PC-3 (cell line): ENCODE results near the gene GATA6. TPM values are rescaled to one million over a fixed set of nuclear protein-coding genes. Genes with fewer than 3 reads are reported as not detected.

Experiments
- ATAC-seq: fragments of 200-7000 bp; cut with Tn5 transposase; 2 replicates; pipeline ENCODE4 v1.9.1; 2020; ENCODE audit warnings: mild to moderate bottlenecking, moderate library complexity
- BruUV-seq: library from RNA; stranded (reverse); fragments of 400-500 nt; replicated peaks from 2 replicates; lab custom pipeline; 2021; lab: Mats Ljungman, UMichigan
- CTCF ChIA-PET: fragments of 300-600 bp; sonication (Branson Sonifier 250); formaldehyde crosslinking; loops from one replicate; lab custom pipeline; 2022; ENCODE audit warnings: antibody characterized with exemption; lab: Charles Lee
- POLR2A ChIA-PET: fragments of 300-600 bp; sonication (Branson Sonifier 250); formaldehyde crosslinking; loops from one replicate; lab custom pipeline; 2022; ENCODE audit warnings: antibody characterized with exemption; ENCODE audit not compliant: unreplicated experiment; lab: Charles Lee
- DNase-seq: peaks from one replicate; pipeline ENCODE4 v3.0.0-alpha.2; 2015
- H2AFZ ChIP-seq: fragments of 300-600 bp; sonication (generic); 2 replicates; pipeline ENCODE4 v1.6.0; 2016; ENCODE audit warnings: antibody characterized with exemption, low read length
- H3F3A ChIP-seq: fragments of 300-600 bp; sonication (generic); one replicate; pipeline ENCODE4 v1.6.0; 2017; ENCODE audit warnings: antibody characterized with exemption, low read length, control low read depth, mild to moderate bottlenecking; ENCODE audit not compliant: unreplicated experiment
- H3K27ac ChIP-seq: fragments of 300-600 bp; sonication (generic); 2 replicates; pipeline ENCODE4 v1.5.1; 2016; ENCODE audit warnings: mild to moderate bottlenecking, low read length
- H3K27me3 ChIP-seq: fragments of 300-600 bp; sonication (generic); 2 replicates; pipeline ENCODE4 v1.6.1; 2016; ENCODE audit warnings: low read length, mixed read lengths
- H3K36me3 ChIP-seq: fragments of 300-600 bp; sonication (generic); 2 replicates; pipeline ENCODE4 v1.6.1; 2016; ENCODE audit warnings: low read depth, mixed run types, low read length, mixed read lengths
- H3K4me1 ChIP-seq: fragments of 300-600 bp; sonication (generic); 2 replicates; pipeline ENCODE4 v1.5.1; 2016; ENCODE audit warnings: low read length; ENCODE audit not compliant: insufficient read depth
- H3K4me2 ChIP-seq: fragments of 300-600 bp; sonication (generic); 2 replicates; pipeline ENCODE4 v1.6.0; 2016; ENCODE audit warnings: low read length
- H3K4me3 ChIP-seq: fragments of 300-600 bp; sonication (generic); 2 replicates; pipeline ENCODE4 v1.5.1; 2016; ENCODE audit warnings: mild to moderate bottlenecking, low read length, mixed read lengths
- H3K79me2 ChIP-seq: fragments of 300-600 bp; sonication (generic); 2 replicates; pipeline ENCODE4 v1.6.1; 2017; ENCODE audit warnings: low read length, mixed read lengths
- H3K9ac ChIP-seq: fragments of 300-600 bp; sonication (generic); 2 replicates; pipeline ENCODE4 v1.6.0; 2016; ENCODE audit warnings: mild to moderate bottlenecking, low read length
- H3K9me2 ChIP-seq: fragments of 300-600 bp; sonication (generic); replicated peaks from 2 replicates; pipeline ENCODE4 v1.6.1; 2016; ENCODE audit warnings: mixed run types, low read length, mixed read lengths
- H3K9me3 ChIP-seq: fragments of 300-600 bp; sonication (generic); 2 replicates; pipeline ENCODE4 v1.6.1; 2016; ENCODE audit warnings: low read length, mixed read lengths
- H4K20me1 ChIP-seq: fragments of 300-600 bp; sonication (generic); 2 replicates; pipeline ENCODE4 v1.6.1; 2016; ENCODE audit warnings: low read length, mixed read lengths
- EZH2 ChIP-seq: fragments of 300-600 bp; sonication (generic); IDR thresholded peaks from one replicate; pipeline ENCODE4 v1.6.1; 2017; ENCODE audit warnings: antibody characterized with exemption, mild to moderate bottlenecking, low read length; ENCODE audit not compliant: unreplicated experiment
- EZH2phosphoT487 ChIP-seq: fragments of 300-600 bp; sonication (generic); IDR thresholded peaks from 2 replicates; pipeline ENCODE4 v1.6.1; 2018; ENCODE audit warnings: mild to moderate bottlenecking, antibody characterized with exemption, low read length, borderline replicate concordance
- intact Hi-C: fragments of 100-400 bp; cut with micrococcal nuclease; formaldehyde crosslinking; loops from 2 replicates; pipeline ENCODE4 v1.9.0; 2023
- total RNA-seq: library from RNA; depleted of rRNA; stranded (reverse); fragments of >200 nt; gene quantifications from 2 replicates; pipeline ENCODE4 v1.2.3, GENCODE V29; 2014
- TF ChIP-seq, protein P1 (sequence below): fragments of 300-600 bp; sonication (generic); conservative IDR thresholded peaks from 2 replicates; pipeline ENCODE4 v1.5.1; 2017; ENCODE audit warnings: antibody characterized with exemption, low read depth, mild to moderate bottlenecking, low read length

The GATA6 gene
- total RNA-seq, 1 experiment from 2014 or later = 19.4 TPM

DNA sequence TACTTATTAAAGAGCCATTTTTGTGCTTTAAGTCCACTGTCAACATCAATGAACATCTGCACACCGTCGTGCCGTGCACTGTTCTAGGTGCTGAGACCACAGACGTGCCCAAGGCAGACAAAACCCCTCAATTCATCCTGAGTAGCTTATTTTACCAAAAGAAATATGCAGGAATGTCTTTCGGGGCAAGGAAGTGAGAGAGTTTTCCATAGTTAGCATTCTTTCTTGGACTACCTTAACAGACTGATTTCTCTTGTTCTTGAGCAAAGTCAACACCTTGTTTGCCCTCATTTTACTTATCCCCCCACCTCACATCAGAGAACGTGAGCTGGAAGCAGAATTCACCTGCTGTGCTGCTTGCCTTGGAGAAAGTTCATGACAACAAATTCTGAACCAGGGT lies 69.3 kb downstream of the GATA6 start:
- Histone ChIP-seq H3K27me3 (no peaks in the 10 kb centered on the region), H3K9me3 (no peaks in the 10 kb centered on the region), H3K4me1 (0 out of 2 replicates have a peak, but pooled peaks cover under 1% of the 10 kb centered on the region), H3K36me3 (no peaks in the 10 kb centered on the region), H3F3A (no peaks in the 10 kb centered on the region), H2AFZ (no peak overlapping the region), H4K20me1 (no peaks in the 10 kb centered on the region), H3K4me2 (no peak overlapping the region), H3K9ac (no peak overlapping the region), H3K79me2 (no peaks in the 10 kb centered on the region), H3K4me3 (no peak overlapping the region), H3K9me2 (no peaks in the 10 kb centered on the region), H3K27ac (no peak overlapping the region)
- BruUV-seq = no TSS peak
- no peak for ATAC-seq
- intact Hi-C loops = no loop called here
- no peak for TF ChIP-seq EZH2phosphoT487
- TF ChIP-seq, protein P1, sequence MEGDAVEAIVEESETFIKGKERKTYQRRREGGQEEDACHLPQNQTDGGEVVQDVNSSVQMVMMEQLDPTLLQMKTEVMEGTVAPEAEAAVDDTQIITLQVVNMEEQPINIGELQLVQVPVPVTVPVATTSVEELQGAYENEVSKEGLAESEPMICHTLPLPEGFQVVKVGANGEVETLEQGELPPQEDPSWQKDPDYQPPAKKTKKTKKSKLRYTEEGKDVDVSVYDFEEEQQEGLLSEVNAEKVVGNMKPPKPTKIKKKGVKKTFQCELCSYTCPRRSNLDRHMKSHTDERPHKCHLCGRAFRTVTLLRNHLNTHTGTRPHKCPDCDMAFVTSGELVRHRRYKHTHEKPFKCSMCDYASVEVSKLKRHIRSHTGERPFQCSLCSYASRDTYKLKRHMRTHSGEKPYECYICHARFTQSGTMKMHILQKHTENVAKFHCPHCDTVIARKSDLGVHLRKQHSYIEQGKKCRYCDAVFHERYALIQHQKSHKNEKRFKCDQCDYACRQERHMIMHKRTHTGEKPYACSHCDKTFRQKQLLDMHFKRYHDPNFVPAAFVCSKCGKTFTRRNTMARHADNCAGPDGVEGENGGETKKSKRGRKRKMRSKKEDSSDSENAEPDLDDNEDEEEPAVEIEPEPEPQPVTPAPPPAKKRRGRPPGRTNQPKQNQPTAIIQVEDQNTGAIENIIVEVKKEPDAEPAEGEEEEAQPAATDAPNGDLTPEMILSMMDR = no peak
- no peak for DNase-seq
- CTCF ChIA-PET = no interaction called here
- POLR2A ChIA-PET = no interaction called here

- H3K27me3 ChIP-seq = no peaks in the 10 kb centered on the region
- intact Hi-C loops = no loop called here
Measured at GRCh38 chr18:22241921-22242361, 72.6 kb downstream of the GATA6 start.

DNA sequence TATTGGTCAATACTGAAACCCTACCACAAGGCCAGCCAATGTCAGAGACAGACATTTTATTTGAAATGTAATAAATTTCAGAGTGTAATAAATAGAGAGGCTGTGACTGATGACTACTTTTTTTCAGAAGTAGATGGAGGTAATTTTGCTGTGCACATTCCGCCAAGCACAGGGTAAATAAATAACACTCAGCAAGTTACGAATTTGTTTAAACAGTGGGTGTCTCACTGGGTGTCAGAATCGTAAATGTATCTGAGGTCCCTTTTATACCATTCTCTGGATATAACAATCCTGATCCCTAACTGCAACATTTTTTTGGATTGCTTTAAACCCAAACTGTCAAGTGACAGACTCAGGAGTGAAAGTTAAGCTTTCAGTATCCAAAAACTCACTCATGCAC lies 74.1 kb downstream of the GATA6 start:
- intact Hi-C loops = no loop called here
- Histone ChIP-seq H3K9ac (no peak overlapping the region), H3K36me3 (no peaks in the 10 kb centered on the region), H4K20me1 (no peaks in the 10 kb centered on the region), H3K27ac (no peak overlapping the region), H3F3A (no peaks in the 10 kb centered on the region), H3K79me2 (no peaks in the 10 kb centered on the region), H3K4me3 (no peak overlapping the region), H3K9me2 (no peaks in the 10 kb centered on the region), H3K4me2 (peak overlapping the region; percentile 26), H3K9me3 (no peaks in the 10 kb centered on the region), H2AFZ (0 out of 2 replicates have a peak overlapping the region, but pooled peaks have one; percentile 34), H3K4me1 (0 out of 2 replicates have a peak, but pooled peaks cover 4% of the 10 kb centered on the region), H3K27me3 (no peaks in the 10 kb centered on the region)
- no TSS peak for BruUV-seq
- peak; percentile 80 for ATAC-seq
- ChIA-PET CTCF (no interaction called here), POLR2A (no interaction called here)
- DNase-seq = peak; percentile 36
- TF ChIP-seq, protein P1 = no peak
- no peak for TF ChIP-seq EZH2
- no peak for TF ChIP-seq EZH2phosphoT487

More at GRCh38 chr18:22241921-22242361, 72.6 kb downstream of the GATA6 start:
- Histone ChIP-seq H3K27ac (no peak overlapping the region), H3K4me1 (0 out of 2 replicates have a peak, but pooled peaks cover 4% of the 10 kb centered on the region), H3K9me2 (no peaks in the 10 kb centered on the region), H3F3A (no peaks in the 10 kb centered on the region), H2AFZ (no peak overlapping the region), H3K9ac (no peak overlapping the region), H3K9me3 (no peaks in the 10 kb centered on the region), H3K36me3 (no peaks in the 10 kb centered on the region), H3K79me2 (no peaks in the 10 kb centered on the region), H4K20me1 (no peaks in the 10 kb centered on the region), H3K4me3 (no peak overlapping the region), H3K4me2 (no peak overlapping the region)
- TF ChIP-seq EZH2 (no peak), EZH2phosphoT487 (no peak)
- TF ChIP-seq, protein P1 = no peak
- CTCF ChIA-PET = no interaction called here
- no TSS peak for BruUV-seq
- POLR2A ChIA-PET = no interaction called here
- ATAC-seq (no peak), DNase-seq (no peak)
